C4-2B (cell line): ENCODE results near the gene CACNA1H.

Experiments used
- ZFX ChIP-seq: fragments of 450-650 bp; IDR thresholded peaks from 2 replicates; pipeline ENCODE4 v1.6.1; 2017
- TF ChIP-seq, protein P1 (sequence below): fragments of 450-650 bp; conservative IDR thresholded peaks from 2 replicates; pipeline ENCODE4 v1.5.1; 2017; ENCODE audit warnings: mild to moderate bottlenecking

DNA sequence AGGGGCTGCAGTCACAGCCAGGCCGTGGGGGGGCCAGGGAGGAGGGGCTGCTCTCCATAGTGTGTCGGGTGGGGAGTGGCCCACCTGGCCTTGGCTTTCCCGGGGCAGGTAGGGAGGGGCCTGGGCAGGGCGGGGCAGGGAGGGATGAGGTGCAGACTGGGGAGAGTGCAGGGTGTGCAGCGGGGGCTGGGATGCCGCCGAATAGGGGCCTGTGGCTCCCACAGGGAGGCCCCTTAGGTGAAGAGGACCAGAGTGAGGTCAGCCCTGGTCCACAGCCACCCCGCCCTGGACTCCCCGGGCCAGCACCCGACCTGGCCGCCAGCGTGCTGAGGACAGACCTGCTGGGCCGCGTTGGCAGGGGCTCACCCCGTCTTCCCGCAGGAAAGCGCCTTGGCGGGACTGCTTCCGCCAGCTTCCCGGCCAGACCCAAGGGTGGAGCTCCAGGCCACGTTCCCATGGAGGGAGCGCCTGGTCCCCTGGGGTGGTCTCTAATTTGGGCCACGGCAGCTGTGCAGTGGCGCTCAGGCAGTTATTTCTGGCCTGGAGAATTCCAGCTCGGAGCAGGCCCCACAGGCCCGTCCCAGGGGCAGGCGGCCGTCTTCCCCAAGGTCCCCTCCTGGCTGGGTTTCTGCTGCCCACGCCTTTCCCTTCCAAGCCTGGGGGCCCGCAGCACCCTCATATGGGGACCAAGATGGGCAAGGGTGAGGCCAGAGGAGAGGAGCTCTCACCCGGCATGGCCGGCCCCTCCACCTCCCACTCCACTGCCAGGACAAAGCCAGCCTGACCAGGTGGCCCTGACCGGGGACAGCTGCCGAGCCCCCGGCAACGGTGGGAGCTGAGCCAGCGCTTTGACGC is 27.9 kb downstream of the CACNA1H start:
- TF ChIP-seq, protein P1, sequence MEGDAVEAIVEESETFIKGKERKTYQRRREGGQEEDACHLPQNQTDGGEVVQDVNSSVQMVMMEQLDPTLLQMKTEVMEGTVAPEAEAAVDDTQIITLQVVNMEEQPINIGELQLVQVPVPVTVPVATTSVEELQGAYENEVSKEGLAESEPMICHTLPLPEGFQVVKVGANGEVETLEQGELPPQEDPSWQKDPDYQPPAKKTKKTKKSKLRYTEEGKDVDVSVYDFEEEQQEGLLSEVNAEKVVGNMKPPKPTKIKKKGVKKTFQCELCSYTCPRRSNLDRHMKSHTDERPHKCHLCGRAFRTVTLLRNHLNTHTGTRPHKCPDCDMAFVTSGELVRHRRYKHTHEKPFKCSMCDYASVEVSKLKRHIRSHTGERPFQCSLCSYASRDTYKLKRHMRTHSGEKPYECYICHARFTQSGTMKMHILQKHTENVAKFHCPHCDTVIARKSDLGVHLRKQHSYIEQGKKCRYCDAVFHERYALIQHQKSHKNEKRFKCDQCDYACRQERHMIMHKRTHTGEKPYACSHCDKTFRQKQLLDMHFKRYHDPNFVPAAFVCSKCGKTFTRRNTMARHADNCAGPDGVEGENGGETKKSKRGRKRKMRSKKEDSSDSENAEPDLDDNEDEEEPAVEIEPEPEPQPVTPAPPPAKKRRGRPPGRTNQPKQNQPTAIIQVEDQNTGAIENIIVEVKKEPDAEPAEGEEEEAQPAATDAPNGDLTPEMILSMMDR: no peak
- no peak for TF ChIP-seq ZFX
